Pancreas (tissue), 10 donors: ENCODE results near the gene SPIRE1. TPM values are rescaled to one million over a fixed set of nuclear protein-coding genes. Genes with fewer than 3 reads are reported as not detected.

Source experiments
- ATAC-seq, 4 donors: fragments of 200-7000 bp; cut with Tn5 transposase; one replicate each; pipeline versions ENCODE4 v1.8.0 to v1.9.1; 2020; ENCODE audit warnings: mild to moderate bottlenecking in 4 of 4, moderate library complexity in 4 of 4
- DNase-seq, 6 donors: peaks; one replicate each; pipeline ENCODE4 v3.0.0-alpha.2; 2020
- FAIRE-seq: peaks from 2 replicates; lab custom pipeline; 2012; peaks lifted over from hg19 to GRCh38; lab: Jason Lieb, UNC
- H3K27ac ChIP-seq, 4 donors: fragments of 200-600 bp; sonication (generic); 1 replicate in 3 of 4; 2 replicates in 1 of 4; pipeline versions ENCODE4 v1.5.0 to v1.8.0; 2020
- H3K27me3 ChIP-seq, 4 donors: fragments of 200-600 bp; one replicate each; pipeline ENCODE4 v1.8.0; 2021
- H3K36me3 ChIP-seq, 3 donors: fragments of 200-600 bp; sonication (generic) in 1 of 3; one replicate each; pipeline versions ENCODE4 v1.5.0 to v1.8.0; 2020 to 2021
- H3K4me1 ChIP-seq, 3 donors: fragments of 200-600 bp; one replicate each; pipeline ENCODE4 v1.8.0; 2021
- H3K4me3 ChIP-seq, 4 donors: fragments of 200-600 bp; sonication (generic) in 2 of 4; one replicate each; pipeline versions ENCODE4 v1.5.0 to v1.8.0; 2020 to 2021
- H3K9me3 ChIP-seq, 4 donors: fragments of 200-600 bp; one replicate each; pipeline ENCODE4 v1.8.0; 2021
- WGBS, 2 donors: extraction: QIAGEN DNeasy Blood & Tissue Kit; methylation state at CpG; one replicate each; pipeline ENCODE4 v1.1.7; 2013; 5-methylcytosine and 5-hydroxymethylcytosine counted together
- intact Hi-C, 3 donors: fragments of 100-400 bp; cut with DNase I; formaldehyde crosslinking; loops; one replicate each; pipeline versions ENCODE4 v1.11.1 to v1.14.2; 2022
- polyA plus RNA-seq, 2 donors: library from polyadenylated mRNA; stranded (reverse); fragments of 200-250 nt; gene quantifications; one replicate each; pipeline ENCODE4 v1.2.3, GENCODE V29; 2013
- total RNA-seq, 6 donors: library from RNA; stranded (reverse); fragmentation: NEBNext Ultra II Directional in 4 of 6; extraction: Animal tissue kit (Norgen Biotek cat#: 25700) in 4 of 6; gene quantifications; one replicate each; pipeline versions ENCODE4 v1.2.1 to v1.2.4, GENCODE V29; 2021 to 2023
- TF ChIP-seq, protein P1 (sequence below), 4 donors: fragments of 200-600 bp; sonication (generic) in 3 of 4; IDR thresholded peaks; one replicate each; pipeline versions ENCODE4 v1.5.0 to v1.8.0; 2021; ENCODE audit warnings: antibody characterized with exemption in 4 of 4
- donor health status: healthy with polysubstance abuse.
- donor health status: DM: no; HTN: no; CAD: no; lungs with moderate emphysema.
- donor health status: DM: no; HTN: no; CAD: no.
- donor health status: control.
- donor health status: control.
- donor health status: Bipolar disorder and iron deficiency.
- donor health status: DM: yes; HTN: yes; CAD: no.
- donor health status: DM: no; HTN: no; CAD: no.
- donor health status: DM: no; HTN: no; CAD: no.
- donor health status: DM: yes; HTN: yes; CAD: no.

Gene SPIRE1
- total and polyA plus RNA-seq, 8 donors = 2.9 to 17.6 (median 10.0) TPM

DNA sequence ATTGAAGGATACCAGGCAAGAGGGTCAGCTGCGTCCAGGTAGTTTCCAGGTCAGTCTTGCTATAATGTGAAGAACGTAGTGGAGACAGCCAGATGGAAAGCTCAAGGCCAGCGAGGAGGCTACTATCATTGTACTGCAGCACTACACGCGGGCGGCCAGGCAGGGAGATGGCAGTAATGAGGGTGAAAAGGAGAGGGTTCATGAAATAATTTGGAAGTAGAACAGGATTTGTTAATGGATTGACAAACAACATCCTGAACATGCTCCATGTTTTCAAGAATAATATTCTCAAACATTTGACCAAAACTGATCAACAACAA lies 17.1 kb downstream of the SPIRE1 start:
- no peaks in the 10 kb centered on the region for H3K27me3 ChIP-seq
- 86 to 89% methylated on average over 6 of the region's 6 CpGs for WGBS, 2 donors
- peaks cover 0 to 4% (median 0%) of the 10 kb centered on the region in 3 donors for H3K4me1 ChIP-seq
- no peak overlapping the region for H3K27ac ChIP-seq
- TF ChIP-seq, protein P1, sequence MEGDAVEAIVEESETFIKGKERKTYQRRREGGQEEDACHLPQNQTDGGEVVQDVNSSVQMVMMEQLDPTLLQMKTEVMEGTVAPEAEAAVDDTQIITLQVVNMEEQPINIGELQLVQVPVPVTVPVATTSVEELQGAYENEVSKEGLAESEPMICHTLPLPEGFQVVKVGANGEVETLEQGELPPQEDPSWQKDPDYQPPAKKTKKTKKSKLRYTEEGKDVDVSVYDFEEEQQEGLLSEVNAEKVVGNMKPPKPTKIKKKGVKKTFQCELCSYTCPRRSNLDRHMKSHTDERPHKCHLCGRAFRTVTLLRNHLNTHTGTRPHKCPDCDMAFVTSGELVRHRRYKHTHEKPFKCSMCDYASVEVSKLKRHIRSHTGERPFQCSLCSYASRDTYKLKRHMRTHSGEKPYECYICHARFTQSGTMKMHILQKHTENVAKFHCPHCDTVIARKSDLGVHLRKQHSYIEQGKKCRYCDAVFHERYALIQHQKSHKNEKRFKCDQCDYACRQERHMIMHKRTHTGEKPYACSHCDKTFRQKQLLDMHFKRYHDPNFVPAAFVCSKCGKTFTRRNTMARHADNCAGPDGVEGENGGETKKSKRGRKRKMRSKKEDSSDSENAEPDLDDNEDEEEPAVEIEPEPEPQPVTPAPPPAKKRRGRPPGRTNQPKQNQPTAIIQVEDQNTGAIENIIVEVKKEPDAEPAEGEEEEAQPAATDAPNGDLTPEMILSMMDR (IDR thresholded peaks at IDR 0.05) = no peak
- H3K4me3 ChIP-seq = no peak overlapping the region
- H3K36me3 ChIP-seq = no peaks in the 10 kb centered on the region
- intact Hi-C loops = no loop called here
- no peaks in the 10 kb centered on the region for H3K9me3 ChIP-seq
- FAIRE-seq (no peak), ATAC-seq (no peak), DNase-seq (no peak)

- ATAC-seq = peak in 1 of 4 donors; percentile 32
- H3K27me3 ChIP-seq = no peaks in the 10 kb centered on the region
- intact Hi-C loops = no loop called here
- H3K36me3 ChIP-seq = no peaks in the 10 kb centered on the region
- 72 to 84% methylated on average over 5 of the region's 5 CpGs for WGBS, 2 donors
- no peak overlapping the region for H3K4me3 ChIP-seq
- H3K27ac ChIP-seq = no peak overlapping the region
- no peak for FAIRE-seq
- TF ChIP-seq, protein P1 (IDR thresholded peaks at IDR 0.05) = no peak
- H3K4me1 ChIP-seq = no peaks in the 10 kb centered on the region
- H3K9me3 ChIP-seq = no peaks in the 10 kb centered on the region
- DNase-seq = no peak
These were observed 17.7 kb downstream of the SPIRE1 start for GRCh38 chr18:12639990-12640880.

DNA sequence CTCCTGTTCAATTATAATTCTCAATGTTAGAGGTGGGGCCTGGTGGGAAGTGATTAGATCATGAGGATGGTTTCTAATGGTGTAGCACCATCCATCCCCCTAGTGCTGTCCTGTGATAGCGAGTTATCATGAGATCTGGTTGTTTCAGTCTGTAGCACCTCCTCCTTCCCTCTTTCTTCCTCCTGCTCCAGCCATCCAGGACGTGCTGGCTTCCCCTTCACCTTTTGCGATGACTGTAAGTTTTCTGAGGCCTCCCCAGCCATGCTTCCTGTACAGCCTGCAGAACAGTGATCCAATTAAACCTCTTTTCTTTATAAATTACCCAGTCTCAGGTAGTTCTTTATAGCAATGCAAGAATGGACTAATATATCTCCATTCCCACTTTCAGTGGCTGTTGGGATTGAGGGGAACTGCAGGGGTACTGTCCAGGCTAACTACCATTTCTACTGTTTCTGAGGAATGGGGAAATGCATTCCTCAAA lies 19.2 kb downstream of the SPIRE1 start:
- Histone ChIP-seq H3K36me3 (no peaks in the 10 kb centered on the region), H3K4me3 (no peak overlapping the region), H3K9me3 (no peaks in the 10 kb centered on the region), H3K4me1 (no peaks in the 10 kb centered on the region), H3K27me3 (no peaks in the 10 kb centered on the region), H3K27ac (no peak overlapping the region)
- no peak for DNase-seq
- intact Hi-C loops = no loop called here
- TF ChIP-seq, protein P1 (IDR thresholded peaks at IDR 0.05) = no peak
- no peak for ATAC-seq
- 65 to 78% methylated on average over 3 of the region's 3 CpGs for WGBS, 2 donors
- no peak for FAIRE-seq

GRCh38 chr18:12637901-12638643 lies 19.8 kb downstream of the SPIRE1 start:
- Histone ChIP-seq H3K9me3 (no peaks in the 10 kb centered on the region), H3K4me1 (no peaks in the 10 kb centered on the region), H3K4me3 (no peak overlapping the region), H3K27ac (no peak overlapping the region), H3K27me3 (no peaks in the 10 kb centered on the region), H3K36me3 (no peaks in the 10 kb centered on the region)
- intact Hi-C loops = no loop called here
- no peak for ATAC-seq
- TF ChIP-seq, protein P1 (IDR thresholded peaks at IDR 0.05) = no peak
- WGBS, 2 donors = 90 to 96% methylated on average over 4 of the region's 4 CpGs
- no peak for FAIRE-seq
- no peak for DNase-seq
